ENCODE measurements around the gene PELO.

Gene PELO

GRCh38 chr5:52759331-52759730 is 28.4 kb upstream of the PELO start:
- no peaks in the 10 kb centered on the region for H3K27me3 Mint-ChIP-seq (ENCODE audit: low read depth)
- no peaks in the 10 kb centered on the region for H3K36me3 Mint-ChIP-seq (ENCODE audit: low read depth)
- no peak overlapping the region for H3K4me3 Mint-ChIP-seq
- H3K4me1 Mint-ChIP-seq (ENCODE audit: low read depth): peaks cover 7% of the 10 kb centered on the region
- no peak overlapping the region for H3K27ac Mint-ChIP-seq
- H3K9me3 Mint-ChIP-seq: peaks cover 4% of the 10 kb centered on the region

GRCh38 chr5:52760695-52761366 is 26.9 kb upstream of the PELO start:
- Mint-ChIP-seq H3K27me3 (ENCODE audit: low read depth) (no peaks in the 10 kb centered on the region), H3K9me3 (peaks cover 4% of the 10 kb centered on the region), H3K4me3 (no peak overlapping the region), H3K36me3 (ENCODE audit: low read depth) (no peaks in the 10 kb centered on the region), H3K27ac (no peak overlapping the region), H3K4me1 (ENCODE audit: low read depth) (peaks cover 9% of the 10 kb centered on the region)

GRCh38 chr5:52767217-52767743 is 20.4 kb upstream of the PELO start:
- Mint-ChIP-seq H3K27ac (no peak overlapping the region), H3K4me1 (ENCODE audit: low read depth) (peaks cover 38% of the 10 kb centered on the region), H3K4me3 (no peak overlapping the region), H3K36me3 (ENCODE audit: low read depth) (peaks cover 3% of the 10 kb centered on the region), H3K9me3 (no peaks in the 10 kb centered on the region), H3K27me3 (ENCODE audit: low read depth) (peaks cover 6% of the 10 kb centered on the region)

GRCh38 chr5:52767766-52768480 is 19.8 kb upstream of the PELO start:
- Mint-ChIP-seq H3K27ac (no peak overlapping the region), H3K36me3 (ENCODE audit: low read depth) (peaks cover 4% of the 10 kb centered on the region), H3K4me1 (ENCODE audit: low read depth) (peaks cover 44% of the 10 kb centered on the region), H3K27me3 (ENCODE audit: low read depth) (peaks cover 6% of the 10 kb centered on the region), H3K4me3 (no peak overlapping the region), H3K9me3 (no peaks in the 10 kb centered on the region)

- Mint-ChIP-seq H3K9me3 (no peaks in the 10 kb centered on the region), H3K27ac (no peak overlapping the region), H3K4me1 (ENCODE audit: low read depth) (peaks cover 49% of the 10 kb centered on the region), H3K4me3 (no peak overlapping the region), H3K27me3 (ENCODE audit: low read depth) (peaks cover 8% of the 10 kb centered on the region), H3K36me3 (ENCODE audit: low read depth) (peaks cover 5% of the 10 kb centered on the region)
These were observed 18.7 kb upstream of the PELO start for GRCh38 chr5:52769061-52769460.

- peaks cover 53% of the 10 kb centered on the region for H3K4me1 Mint-ChIP-seq (ENCODE audit: low read depth)
- H3K4me3 Mint-ChIP-seq: no peak overlapping the region
- H3K27me3 Mint-ChIP-seq (ENCODE audit: low read depth): peaks cover 12% of the 10 kb centered on the region
- H3K9me3 Mint-ChIP-seq: no peaks in the 10 kb centered on the region
- H3K36me3 Mint-ChIP-seq (ENCODE audit: low read depth): peaks cover 5% of the 10 kb centered on the region
- peak overlapping the region; percentile 55 for H3K27ac Mint-ChIP-seq
These were observed 17.3 kb upstream of the PELO start for GRCh38 chr5:52770287-52770939.

GRCh38 chr5:52771343-52772039 is 16.2 kb upstream of the PELO start:
- Mint-ChIP-seq H3K4me3 (peak overlapping the region; percentile 5), H3K9me3 (no peaks in the 10 kb centered on the region), H3K27ac (peak overlapping the region; percentile 82), H3K4me1 (ENCODE audit: low read depth) (peaks cover 62% of the 10 kb centered on the region), H3K27me3 (ENCODE audit: low read depth) (peaks cover 12% of the 10 kb centered on the region), H3K36me3 (ENCODE audit: low read depth) (peaks cover 9% of the 10 kb centered on the region)

- peak overlapping the region; percentile 55 for H3K27ac Mint-ChIP-seq
These were observed 15.0 kb upstream of the PELO start for GRCh38 chr5:52772668-52773067.

GRCh38 chr5:52773342-52773741 is 14.4 kb upstream of the PELO start:
- Mint-ChIP-seq H3K4me1 (ENCODE audit: low read depth) (peaks cover 49% of the 10 kb centered on the region), H3K9me3 (no peaks in the 10 kb centered on the region), H3K27ac (no peak overlapping the region), H3K4me3 (no peak overlapping the region), H3K36me3 (ENCODE audit: low read depth) (peaks cover 9% of the 10 kb centered on the region), H3K27me3 (ENCODE audit: low read depth) (peaks cover 12% of the 10 kb centered on the region)

More at GRCh38 chr5:52772668-52773067, 15.0 kb upstream of the PELO start:
- H3K36me3 Mint-ChIP-seq (ENCODE audit: low read depth): peaks cover 9% of the 10 kb centered on the region
- H3K27me3 Mint-ChIP-seq (ENCODE audit: low read depth): peaks cover 12% of the 10 kb centered on the region
- H3K9me3 Mint-ChIP-seq: no peaks in the 10 kb centered on the region
- H3K4me1 Mint-ChIP-seq (ENCODE audit: low read depth): peaks cover 56% of the 10 kb centered on the region
- H3K4me3 Mint-ChIP-seq: no peak overlapping the region

- Mint-ChIP-seq H3K4me1 (ENCODE audit: low read depth) (peaks cover 46% of the 10 kb centered on the region), H3K9me3 (no peaks in the 10 kb centered on the region), H3K27me3 (ENCODE audit: low read depth) (peaks cover 12% of the 10 kb centered on the region), H3K27ac (peak overlapping the region; percentile 28), H3K36me3 (ENCODE audit: low read depth) (peaks cover 9% of the 10 kb centered on the region), H3K4me3 (peak overlapping the region; percentile 4)
These were observed 13.7 kb upstream of the PELO start for GRCh38 chr5:52774005-52774410.

- Mint-ChIP-seq H3K4me3 (peak overlapping the region; percentile 69), H3K27me3 (ENCODE audit: low read depth) (peaks cover 6% of the 10 kb centered on the region), H3K27ac (peak overlapping the region; percentile 71), H3K4me1 (ENCODE audit: low read depth) (peaks cover 39% of the 10 kb centered on the region), H3K9me3 (no peaks in the 10 kb centered on the region), H3K36me3 (ENCODE audit: low read depth) (peaks cover 7% of the 10 kb centered on the region)
These were observed 11.6 kb upstream of the PELO start for GRCh38 chr5:52776116-52776515.

GRCh38 chr5:52777186-52777585 is 10.5 kb upstream of the PELO start:
- peaks cover 7% of the 10 kb centered on the region for H3K36me3 Mint-ChIP-seq (ENCODE audit: low read depth)
- no peak overlapping the region for H3K4me3 Mint-ChIP-seq
- peaks cover 30% of the 10 kb centered on the region for H3K4me1 Mint-ChIP-seq (ENCODE audit: low read depth)
- H3K9me3 Mint-ChIP-seq: no peaks in the 10 kb centered on the region
- H3K27me3 Mint-ChIP-seq (ENCODE audit: low read depth): peaks cover 6% of the 10 kb centered on the region
- H3K27ac Mint-ChIP-seq: no peak overlapping the region

GRCh38 chr5:52778781-52779180 is 8.9 kb upstream of the PELO start:
- no peak overlapping the region for H3K27ac Mint-ChIP-seq
- peaks cover 19% of the 10 kb centered on the region for H3K4me1 Mint-ChIP-seq (ENCODE audit: low read depth)
- H3K9me3 Mint-ChIP-seq: no peaks in the 10 kb centered on the region
- peaks cover 6% of the 10 kb centered on the region for H3K27me3 Mint-ChIP-seq (ENCODE audit: low read depth)
- H3K4me3 Mint-ChIP-seq: no peak overlapping the region
- peaks cover 4% of the 10 kb centered on the region for H3K36me3 Mint-ChIP-seq (ENCODE audit: low read depth)

- H3K36me3 Mint-ChIP-seq (ENCODE audit: low read depth): peaks cover 4% of the 10 kb centered on the region
- H3K9me3 Mint-ChIP-seq: no peaks in the 10 kb centered on the region
- peaks cover 15% of the 10 kb centered on the region for H3K4me1 Mint-ChIP-seq (ENCODE audit: low read depth)
- H3K27ac Mint-ChIP-seq: no peak overlapping the region
- no peak overlapping the region for H3K4me3 Mint-ChIP-seq
- H3K27me3 Mint-ChIP-seq (ENCODE audit: low read depth): peaks cover 2% of the 10 kb centered on the region
These were observed 8.5 kb upstream of the PELO start for GRCh38 chr5:52779213-52779612.

Data from T-helper 1 cell treated with Interleukin-12 subunit alpha and Interleukin-12 subunit beta and Interleukin-4 antibody, amounts not matched to agents 30 μg/mL and 1 μg/mL, for 36 hours (primary cell).